Measurements from ENCODE around the gene BCAP31. TPM values are rescaled to one million over a fixed set of nuclear protein-coding genes. Genes with fewer than 3 reads are reported as not detected.

BCAP31 gene
- total RNA-seq, 1 donor from 2014 or later, result 126 TPM

GRCh38 chrX:153653556-153653955 is 70.6 kb downstream of the BCAP31 start:
- H3K36me3 ChIP-seq, result no peaks in the 10 kb centered on the region
- TF ChIP-seq, protein P1, sequence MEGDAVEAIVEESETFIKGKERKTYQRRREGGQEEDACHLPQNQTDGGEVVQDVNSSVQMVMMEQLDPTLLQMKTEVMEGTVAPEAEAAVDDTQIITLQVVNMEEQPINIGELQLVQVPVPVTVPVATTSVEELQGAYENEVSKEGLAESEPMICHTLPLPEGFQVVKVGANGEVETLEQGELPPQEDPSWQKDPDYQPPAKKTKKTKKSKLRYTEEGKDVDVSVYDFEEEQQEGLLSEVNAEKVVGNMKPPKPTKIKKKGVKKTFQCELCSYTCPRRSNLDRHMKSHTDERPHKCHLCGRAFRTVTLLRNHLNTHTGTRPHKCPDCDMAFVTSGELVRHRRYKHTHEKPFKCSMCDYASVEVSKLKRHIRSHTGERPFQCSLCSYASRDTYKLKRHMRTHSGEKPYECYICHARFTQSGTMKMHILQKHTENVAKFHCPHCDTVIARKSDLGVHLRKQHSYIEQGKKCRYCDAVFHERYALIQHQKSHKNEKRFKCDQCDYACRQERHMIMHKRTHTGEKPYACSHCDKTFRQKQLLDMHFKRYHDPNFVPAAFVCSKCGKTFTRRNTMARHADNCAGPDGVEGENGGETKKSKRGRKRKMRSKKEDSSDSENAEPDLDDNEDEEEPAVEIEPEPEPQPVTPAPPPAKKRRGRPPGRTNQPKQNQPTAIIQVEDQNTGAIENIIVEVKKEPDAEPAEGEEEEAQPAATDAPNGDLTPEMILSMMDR (IDR thresholded peaks at IDR 0.05), result no peak
- TF ChIP-seq POLR2A (IDR thresholded peaks at IDR 0.05), result no peak
- TF ChIP-seq POLR2AphosphoS5 (IDR thresholded peaks at IDR 0.05; ENCODE audit: insufficient read depth in 1 of 2, low read depth in 1 of 2), result no peak
- intact Hi-C loops (cut with DNase I), result no loop called here
- H3K9me3 ChIP-seq, result no peaks in the 10 kb centered on the region
- H3K4me1 ChIP-seq, result no peaks in the 10 kb centered on the region
- H3K27ac ChIP-seq, result no peak overlapping the region
- H3K4me3 ChIP-seq, result no peak overlapping the region
- H3K27me3 ChIP-seq, result no peaks in the 10 kb centered on the region
- DNase-seq (ENCODE audit: extremely low spot score in 2 of 2), result no peak

DNA sequence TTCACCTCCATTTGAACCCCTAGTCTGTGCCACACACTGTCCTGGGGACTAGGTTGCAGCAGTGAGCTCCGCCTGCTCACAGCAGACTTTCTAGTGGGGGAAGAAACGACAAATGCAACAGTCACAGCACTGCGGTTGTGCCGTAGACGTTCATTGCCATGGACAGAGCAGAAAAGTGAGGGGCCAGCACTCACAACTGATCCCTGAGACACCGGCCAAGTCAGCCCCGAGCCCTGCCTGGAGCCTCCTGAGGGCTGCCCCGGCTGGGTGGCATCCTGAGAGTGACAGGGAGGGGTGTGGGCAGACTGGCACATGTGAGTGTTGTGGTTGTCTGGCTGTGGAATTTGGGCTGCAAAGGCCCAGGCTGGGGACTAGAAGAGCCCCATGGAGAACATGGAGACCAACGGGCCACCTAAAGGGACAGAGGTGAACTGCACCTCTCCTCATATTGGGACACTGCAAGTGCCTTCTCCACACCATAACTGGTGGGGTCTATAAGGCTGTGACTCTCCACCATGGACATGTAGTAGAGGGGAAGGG is 72.6 kb downstream of the BCAP31 start:
- no peaks in the 10 kb centered on the region for H3K4me1 ChIP-seq
- H3K27me3 ChIP-seq, result no peaks in the 10 kb centered on the region
- intact Hi-C loops (cut with DNase I), result no loop called here
- H3K36me3 ChIP-seq, result no peaks in the 10 kb centered on the region
- DNase-seq (ENCODE audit: extremely low spot score in 2 of 2), result no peak
- TF ChIP-seq, protein P1 (IDR thresholded peaks at IDR 0.05), result no peak
- TF ChIP-seq POLR2AphosphoS5 (IDR thresholded peaks at IDR 0.05; ENCODE audit: insufficient read depth in 1 of 2, low read depth in 1 of 2), result no peak
- no peak for TF ChIP-seq POLR2A (IDR thresholded peaks at IDR 0.05)
- H3K9me3 ChIP-seq, result no peaks in the 10 kb centered on the region
- no peak overlapping the region for H3K4me3 ChIP-seq
- H3K27ac ChIP-seq, result no peak overlapping the region

- Histone ChIP-seq H3K27me3 (no peaks in the 10 kb centered on the region), H3K9me3 (no peaks in the 10 kb centered on the region), H3K4me3 (no peak overlapping the region), H3K36me3 (no peaks in the 10 kb centered on the region), H3K27ac (no peak overlapping the region), H3K4me1 (no peaks in the 10 kb centered on the region)
- DNase-seq (ENCODE audit: extremely low spot score in 2 of 2), result no peak
- TF ChIP-seq POLR2A (IDR thresholded peaks at IDR 0.05) (no peak), POLR2AphosphoS5 (IDR thresholded peaks at IDR 0.05; ENCODE audit: insufficient read depth in 1 of 2, low read depth in 1 of 2) (no peak)
- TF ChIP-seq, protein P1 (IDR thresholded peaks at IDR 0.05), result no peak
- intact Hi-C loops (cut with DNase I), result no loop called here
These were observed 73.2 kb downstream of the BCAP31 start for GRCh38 chrX:153650959-153651358.

Small RNA genes within 50 kb of the gene (small RNA-seq; reads per million reads assigned to genes)
- gene RN7SL687P, result not detected

Other genes starting within 250 kb of the BCAP31 start
- gene BGN, start 229.4 kb downstream of the BCAP31 start, total RNA-seq, result 106 TPM
- gene ATP2B3, start 206.7 kb downstream of the BCAP31 start, total RNA-seq, result 0.25 TPM
- 31.2 TPM for gene CCNQ, start 125.2 kb downstream of the BCAP31 start, total RNA-seq
- 0.74 TPM for gene DUSP9, start 77.2 kb downstream of the BCAP31 start, total RNA-seq
- 9.3 TPM for gene PNCK, start 50.6 kb downstream of the BCAP31 start, total RNA-seq
- gene SLC6A8, start 36.5 kb downstream of the BCAP31 start, total RNA-seq, result 29.2 TPM
- 11.0 TPM for gene ABCD1, start 469 bp upstream of the BCAP31 start, total RNA-seq
- 36.1 TPM for gene PLXNB3, start 39.9 kb upstream of the BCAP31 start, total RNA-seq
- 0.25 TPM for gene SRPK3, start 56.7 kb upstream of the BCAP31 start, total RNA-seq
- gene IDH3G, start 70.0 kb upstream of the BCAP31 start, total RNA-seq, result 118 TPM
- 250 TPM for gene SSR4, start 70.3 kb upstream of the BCAP31 start, total RNA-seq
- 10.3 TPM for gene PDZD4, start 106.2 kb upstream of the BCAP31 start, total RNA-seq
- 9.6 TPM for gene L1CAM, start 161.8 kb upstream of the BCAP31 start, total RNA-seq
- 4.9 TPM for gene AVPR2, start 180.3 kb upstream of the BCAP31 start, total RNA-seq
- gene ARHGAP4, start 201.9 kb upstream of the BCAP31 start, total RNA-seq, result 36.6 TPM
- gene NAA10, start 210.7 kb upstream of the BCAP31 start, total RNA-seq, result 66.8 TPM
- 4.2 TPM for gene RENBP, start 220.3 kb upstream of the BCAP31 start, total RNA-seq
- 38.8 TPM for gene HCFC1, start 247.4 kb upstream of the BCAP31 start, total RNA-seq
- gene TMEM187, start 248.4 kb upstream of the BCAP31 start, total RNA-seq, result 8.6 TPM

Data from vagina (tissue), 2 donors.